IPS-NIHi7 (cell line): ENCODE measurements around the gene COPG2.

Experiments used
- DNase-seq: peaks from one replicate; pipeline ENCODE4 v3.0.0; 2012; ENCODE audit warnings: mixed read lengths; ENCODE audit errors: extremely low spot score

The COPG2 gene

DNA sequence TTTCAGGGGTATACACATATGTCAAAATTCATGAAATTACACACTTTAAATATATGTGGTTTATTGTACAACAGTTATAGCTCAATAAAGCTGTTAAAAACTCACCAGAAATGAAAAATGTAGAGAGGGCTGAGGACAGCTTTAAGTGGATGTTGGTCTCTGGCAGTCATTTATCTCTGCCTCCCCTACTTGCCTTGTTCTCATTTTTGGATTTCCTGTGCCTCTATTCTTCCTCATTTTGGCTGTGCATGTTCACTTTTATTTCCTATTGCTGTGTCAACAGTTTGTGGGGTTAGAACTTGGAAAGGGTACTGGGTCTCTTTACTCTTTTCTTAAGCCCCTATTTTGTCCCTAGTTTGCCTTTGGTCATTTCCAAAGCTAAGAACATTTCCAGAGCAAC is 195.3 kb downstream of the COPG2 start:
- no peak for DNase-seq

DNA sequence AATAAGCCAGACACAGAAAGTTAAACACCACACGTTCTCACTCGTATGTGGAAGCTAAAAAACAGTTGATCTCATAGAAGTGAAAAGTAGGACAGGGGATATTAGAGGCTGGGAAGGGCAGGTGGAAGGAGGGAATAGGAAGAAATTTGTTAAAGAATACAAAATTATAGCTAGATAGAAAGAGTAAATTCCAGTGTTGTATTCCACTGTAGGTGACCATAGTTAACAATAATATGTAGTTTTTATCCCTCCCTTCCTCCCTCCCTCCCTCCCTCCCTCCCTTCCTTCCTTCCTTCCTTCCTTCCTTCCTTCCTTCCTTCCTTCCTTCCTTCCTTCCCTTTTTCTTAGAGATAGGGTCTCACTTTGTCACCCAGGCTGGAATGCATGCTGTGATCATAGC is 196.6 kb downstream of the COPG2 start:
- DNase-seq = no peak

GRCh38 chr7:130468612-130469011 is 199.9 kb downstream of the COPG2 start:
- no peak for DNase-seq

- no peak for DNase-seq
These were observed 204.8 kb downstream of the COPG2 start for GRCh38 chr7:130463553-130464434.

- DNase-seq = no peak
These were observed 207.3 kb downstream of the COPG2 start for GRCh38 chr7:130461272-130461671.

DNA sequence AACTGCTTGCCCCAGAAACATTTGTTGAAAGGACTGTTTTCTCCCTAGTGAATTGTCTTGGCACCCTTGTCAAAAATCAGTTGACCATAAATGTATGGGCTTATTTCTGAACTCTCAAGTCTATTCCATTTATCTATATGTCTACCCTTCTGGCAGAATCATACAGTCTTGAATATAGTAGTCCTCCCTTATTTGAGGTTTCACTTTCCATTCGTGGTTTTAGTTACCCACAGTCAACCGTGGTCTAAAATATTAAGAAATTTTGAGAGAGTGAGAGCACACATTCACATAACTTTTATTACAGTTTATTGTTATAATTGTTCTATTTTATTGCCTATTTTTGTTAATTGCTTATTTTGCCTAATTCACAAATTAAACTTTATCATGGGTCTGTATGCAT is 210.3 kb downstream of the COPG2 start:
- no peak for DNase-seq
